ENCODE data around the gene LOX. TPM values are rescaled to one million over a fixed set of nuclear protein-coding genes. Genes with fewer than 3 reads are reported as not detected.

The LOX gene
- total RNA-seq, 2 experiments from 2014 or later, result 0.04 TPM; not detected in 1

- no peak for DNase-seq
- no peaks in the 10 kb centered on the region for H3K9me3 Mint-ChIP-seq (ENCODE audit: low read depth)
- no peak for ATAC-seq
- ChIA-PET CTCF (no interaction called here), POLR2A (no interaction called here)
- no peaks in the 10 kb centered on the region for H3K36me3 Mint-ChIP-seq (ENCODE audit: low read depth)
- intact Hi-C loops (cut with DNase I, micrococcal nuclease), result loop anchor here in 1 of 2 experiments (10.0 kb wide), 1 partner anchor 1021 kb away; no protein-coding TSS in a partner anchor
- H3K27me3 Mint-ChIP-seq, result peaks cover 41% of the 10 kb centered on the region
- peaks cover 17% of the 10 kb centered on the region for H3K4me1 Mint-ChIP-seq
- H3K27ac Mint-ChIP-seq, result no peak overlapping the region
- no peak overlapping the region for H3K4me3 Mint-ChIP-seq
Observed at GRCh38 chr5:122073864-122074263, 4.2 kb downstream of the LOX start.

- DNase-seq (no peak), ATAC-seq (no peak)
- ChIA-PET POLR2A (no interaction called here), CTCF (no interaction called here)
- Mint-ChIP-seq H3K27me3 (peaks cover 32% of the 10 kb centered on the region), H3K4me3 (no peak overlapping the region), H3K9me3 (ENCODE audit: low read depth) (no peaks in the 10 kb centered on the region), H3K36me3 (ENCODE audit: low read depth) (no peaks in the 10 kb centered on the region), H3K27ac (no peak overlapping the region), H3K4me1 (peaks cover 12% of the 10 kb centered on the region)
- intact Hi-C loops (cut with DNase I, micrococcal nuclease), result loop anchor here in 1 of 2 experiments (10.0 kb wide), 1 partner anchor 1022 kb away; no protein-coding TSS in a partner anchor
Observed at GRCh38 chr5:122073018-122073417, 5.0 kb downstream of the LOX start.

GRCh38 chr5:122067390-122067789 lies 10.7 kb downstream of the LOX start:
- intact Hi-C loops (cut with DNase I, micrococcal nuclease), result no loop called here
- Mint-ChIP-seq H3K27ac (no peak overlapping the region), H3K9me3 (ENCODE audit: low read depth) (no peaks in the 10 kb centered on the region), H3K27me3 (no peaks in the 10 kb centered on the region), H3K36me3 (ENCODE audit: low read depth) (no peaks in the 10 kb centered on the region), H3K4me1 (no peaks in the 10 kb centered on the region), H3K4me3 (no peak overlapping the region)
- CTCF ChIA-PET, result no interaction called here
- POLR2A ChIA-PET, result no interaction called here
- DNase-seq, result no peak
- no peak for ATAC-seq

- Mint-ChIP-seq H3K27me3 (no peaks in the 10 kb centered on the region), H3K27ac (no peak overlapping the region), H3K4me1 (no peaks in the 10 kb centered on the region), H3K9me3 (ENCODE audit: low read depth) (no peaks in the 10 kb centered on the region), H3K36me3 (ENCODE audit: low read depth) (no peaks in the 10 kb centered on the region), H3K4me3 (no peak overlapping the region)
- ChIA-PET POLR2A (no interaction called here), CTCF (no interaction called here)
- ATAC-seq (no peak), DNase-seq (no peak)
- intact Hi-C loops (cut with DNase I, micrococcal nuclease), result no loop called here
Observed at GRCh38 chr5:122064992-122065391, 13.1 kb downstream of the LOX start.

- H3K27ac Mint-ChIP-seq, result no peak overlapping the region
- no peak for ATAC-seq
- POLR2A ChIA-PET, result no interaction called here
- no peaks in the 10 kb centered on the region for H3K27me3 Mint-ChIP-seq
- H3K9me3 Mint-ChIP-seq (ENCODE audit: low read depth), result no peaks in the 10 kb centered on the region
- H3K36me3 Mint-ChIP-seq (ENCODE audit: low read depth), result no peaks in the 10 kb centered on the region
- intact Hi-C loops (cut with DNase I, micrococcal nuclease), result no loop called here
- CTCF ChIA-PET, result interaction anchor here (1.0 kb wide), 1 partner anchor 27 kb away, joined by 3 read pairs; no protein-coding TSS in a partner anchor
- no peak for DNase-seq
- no peak overlapping the region for H3K4me3 Mint-ChIP-seq
- H3K4me1 Mint-ChIP-seq, result no peaks in the 10 kb centered on the region
Observed at GRCh38 chr5:122063836-122064235, 14.2 kb downstream of the LOX start.

- Mint-ChIP-seq H3K27ac (no peak overlapping the region), H3K27me3 (no peaks in the 10 kb centered on the region), H3K9me3 (ENCODE audit: low read depth) (no peaks in the 10 kb centered on the region), H3K36me3 (ENCODE audit: low read depth) (no peaks in the 10 kb centered on the region), H3K4me3 (no peak overlapping the region), H3K4me1 (no peaks in the 10 kb centered on the region)
- DNase-seq (no peak), ATAC-seq (no peak)
- intact Hi-C loops (cut with DNase I, micrococcal nuclease), result no loop called here
- ChIA-PET CTCF (interaction anchor here (1.1 kb wide), 1 partner anchor 12 kb away, joined by 3 read pairs; no protein-coding TSS in a partner anchor), POLR2A (no interaction called here)
Observed at GRCh38 chr5:122062205-122062604, 15.9 kb downstream of the LOX start.

GRCh38 chr5:122056913-122057312 lies 21.1 kb downstream of the LOX start:
- DNase-seq (no peak), ATAC-seq (no peak)
- Mint-ChIP-seq H3K27me3 (no peaks in the 10 kb centered on the region), H3K36me3 (ENCODE audit: low read depth) (peaks cover 11% of the 10 kb centered on the region), H3K27ac (no peak overlapping the region), H3K4me1 (no peaks in the 10 kb centered on the region), H3K9me3 (ENCODE audit: low read depth) (no peaks in the 10 kb centered on the region), H3K4me3 (no peak overlapping the region)
- ChIA-PET CTCF (no interaction called here), POLR2A (no interaction called here)
- intact Hi-C loops (cut with DNase I, micrococcal nuclease), result no loop called here

GRCh38 chr5:122054266-122054665 lies 23.8 kb downstream of the LOX start:
- Mint-ChIP-seq H3K4me1 (no peaks in the 10 kb centered on the region), H3K9me3 (ENCODE audit: low read depth) (peaks cover 1% of the 10 kb centered on the region), H3K27me3 (no peaks in the 10 kb centered on the region), H3K36me3 (ENCODE audit: low read depth) (peaks cover 21% of the 10 kb centered on the region), H3K4me3 (no peak overlapping the region), H3K27ac (no peak overlapping the region)
- DNase-seq (no peak), ATAC-seq (no peak)
- POLR2A ChIA-PET, result no interaction called here
- CTCF ChIA-PET, result no interaction called here
- intact Hi-C loops (cut with DNase I, micrococcal nuclease), result no loop called here

GRCh38 chr5:122053181-122054109 lies 24.6 kb downstream of the LOX start:
- H3K27ac Mint-ChIP-seq, result no peak overlapping the region
- H3K4me1 Mint-ChIP-seq, result no peaks in the 10 kb centered on the region
- peaks cover 1% of the 10 kb centered on the region for H3K9me3 Mint-ChIP-seq (ENCODE audit: low read depth)
- ChIA-PET CTCF (no interaction called here), POLR2A (no interaction called here)
- H3K27me3 Mint-ChIP-seq, result no peaks in the 10 kb centered on the region
- intact Hi-C loops (cut with DNase I, micrococcal nuclease), result no loop called here
- peaks cover 26% of the 10 kb centered on the region for H3K36me3 Mint-ChIP-seq (ENCODE audit: low read depth)
- H3K4me3 Mint-ChIP-seq, result no peak overlapping the region
- ATAC-seq, result no peak
- no peak for DNase-seq

GRCh38 chr5:122051569-122051968 lies 26.5 kb downstream of the LOX start:
- no peak overlapping the region for H3K4me3 Mint-ChIP-seq
- intact Hi-C loops (cut with DNase I, micrococcal nuclease), result no loop called here
- ChIA-PET CTCF (no interaction called here), POLR2A (no interaction called here)
- peaks cover 28% of the 10 kb centered on the region for H3K36me3 Mint-ChIP-seq (ENCODE audit: low read depth)
- no peaks in the 10 kb centered on the region for H3K4me1 Mint-ChIP-seq
- ATAC-seq (no peak), DNase-seq (no peak)
- H3K27ac Mint-ChIP-seq, result no peak overlapping the region
- no peaks in the 10 kb centered on the region for H3K27me3 Mint-ChIP-seq
- peaks cover 3% of the 10 kb centered on the region for H3K9me3 Mint-ChIP-seq (ENCODE audit: low read depth)

- Mint-ChIP-seq H3K36me3 (ENCODE audit: low read depth) (peaks cover 33% of the 10 kb centered on the region), H3K27me3 (no peaks in the 10 kb centered on the region), H3K9me3 (ENCODE audit: low read depth) (peaks cover 4% of the 10 kb centered on the region), H3K4me3 (no peak overlapping the region), H3K27ac (no peak overlapping the region), H3K4me1 (no peaks in the 10 kb centered on the region)
- POLR2A ChIA-PET, result no interaction called here
- ATAC-seq (no peak), DNase-seq (no peak)
- CTCF ChIA-PET, result no interaction called here
- intact Hi-C loops (cut with DNase I, micrococcal nuclease), result no loop called here
Observed at GRCh38 chr5:122050959-122051358, 27.1 kb downstream of the LOX start.

- Mint-ChIP-seq H3K27ac (no peak overlapping the region), H3K36me3 (ENCODE audit: low read depth) (peaks cover 23% of the 10 kb centered on the region), H3K4me3 (no peak overlapping the region), H3K27me3 (no peaks in the 10 kb centered on the region), H3K4me1 (no peaks in the 10 kb centered on the region), H3K9me3 (ENCODE audit: low read depth) (peaks cover 2% of the 10 kb centered on the region)
- ChIA-PET CTCF (no interaction called here), POLR2A (no interaction called here)
- intact Hi-C loops (cut with DNase I, micrococcal nuclease), result no loop called here
- no peak for DNase-seq
- no peak for ATAC-seq
Observed at GRCh38 chr5:122040636-122041302, 37.3 kb downstream of the LOX start.
